Endodermal cell (in vitro differentiated cells): Measurements from ENCODE around the gene FOXK2. TPM values are rescaled to one million over a fixed set of nuclear protein-coding genes. Genes with fewer than 3 reads are reported as not detected.
"Not testable (repeated sequence)": the region's sequence is repeated elsewhere in the genome, so short reads cannot be mapped to it uniquely, and the experiment has no call there.

Experiments
- DNase-seq: peaks from one replicate; pipeline ENCODE4 v3.0.0-alpha.2; 2017
- H3K27ac ChIP-seq: 2 replicates; pipeline ENCODE4 v1.5.1; 2013; ENCODE audit warnings: mild to moderate bottlenecking, low read depth, low read length, moderate library complexity
- H3K27me3 ChIP-seq: 2 replicates; pipeline ENCODE4 v1.6.1; 2013; ENCODE audit warnings: mild to moderate bottlenecking, low read length, moderate library complexity; ENCODE audit not compliant: insufficient read depth, control insufficient read depth, poor library complexity, severe bottlenecking
- H3K36me3 ChIP-seq: 2 replicates; pipeline ENCODE4 v1.7.0; 2013; ENCODE audit warnings: mild to moderate bottlenecking, low read length, moderate library complexity; ENCODE audit not compliant: control insufficient read depth, insufficient read depth
- H3K4me1 ChIP-seq: one replicate; pipeline ENCODE4 v1.7.0; 2013; ENCODE audit warnings: low read length; ENCODE audit not compliant: control insufficient read depth, insufficient read depth
- H3K4me3 ChIP-seq: 2 replicates; pipeline ENCODE4 v1.5.1; 2013; ENCODE audit warnings: mild to moderate bottlenecking, low read length, moderate library complexity
- H3K9ac ChIP-seq: 2 replicates; pipeline ENCODE4 v1.6.1; 2013; ENCODE audit warnings: mild to moderate bottlenecking, low read length, moderate library complexity; ENCODE audit not compliant: poor library complexity, severe bottlenecking; ENCODE audit errors: extremely low read depth
- H3K9me3 ChIP-seq: 2 replicates; pipeline ENCODE4 v1.6.1; 2013; ENCODE audit warnings: mild to moderate bottlenecking, low read length, moderate library complexity; ENCODE audit not compliant: control insufficient read depth
- H3K27ac Mint-ChIP-seq: 2 replicates; pipeline ENCODE4 v1.8.0; 2020; ENCODE audit warnings: mixed read lengths
- H3K27me3 Mint-ChIP-seq: 2 replicates; pipeline ENCODE4 v1.8.0; 2021; ENCODE audit warnings: mild to moderate bottlenecking, mixed read lengths; ENCODE audit not compliant: insufficient read depth
- H3K36me3 Mint-ChIP-seq: 2 replicates; pipeline ENCODE4 v1.8.0; 2020; ENCODE audit warnings: low read depth, mixed read lengths
- H3K4me1 Mint-ChIP-seq: 2 replicates; pipeline ENCODE4 v1.8.0; 2020; ENCODE audit warnings: mixed read lengths
- H3K4me3 Mint-ChIP-seq: 2 replicates; pipeline ENCODE4 v1.8.0; 2020; ENCODE audit warnings: mild to moderate bottlenecking, moderate library complexity, mixed read lengths
- H3K9me3 Mint-ChIP-seq: 2 replicates; pipeline ENCODE4 v1.8.0; 2020; ENCODE audit warnings: mild to moderate bottlenecking, mixed read lengths
- WGBS, 2 experiments: methylation state at CpG; one replicate each; pipeline versions ENCODE4 v1.1.5 to v1.1.7; 2013; ENCODE audit warnings: missing lambda C conversion rate in 2 of 2, mixed read lengths in 1 of 2; ENCODE audit not compliant: insufficient coverage in 1 of 2, insufficient read length in 1 of 2; 5-methylcytosine and 5-hydroxymethylcytosine counted together
- total RNA-seq, 2 donors: library from RNA; stranded (reverse); fragmentation: NEBNext Ultra II Directional in 1 of 2; extraction: Animal tissue kit (Norgen Biotek cat#: 25700) in 1 of 2; gene quantifications; 2 replicates in 1 of 2; 3 replicates in 1 of 2; pipeline ENCODE4 v1.2.1, GENCODE V29; 2021
- TF ChIP-seq, protein P1 (sequence below): fragments of 200-600 bp; sonication (generic); conservative IDR thresholded peaks from 2 replicates; pipeline ENCODE4 v1.5.0; 2021; ENCODE audit warnings: antibody characterized with exemption, mild to moderate bottlenecking

FOXK2 gene
- total RNA-seq, 2 donors from 2014 or later: 67.2 to 68.1 TPM

DNA sequence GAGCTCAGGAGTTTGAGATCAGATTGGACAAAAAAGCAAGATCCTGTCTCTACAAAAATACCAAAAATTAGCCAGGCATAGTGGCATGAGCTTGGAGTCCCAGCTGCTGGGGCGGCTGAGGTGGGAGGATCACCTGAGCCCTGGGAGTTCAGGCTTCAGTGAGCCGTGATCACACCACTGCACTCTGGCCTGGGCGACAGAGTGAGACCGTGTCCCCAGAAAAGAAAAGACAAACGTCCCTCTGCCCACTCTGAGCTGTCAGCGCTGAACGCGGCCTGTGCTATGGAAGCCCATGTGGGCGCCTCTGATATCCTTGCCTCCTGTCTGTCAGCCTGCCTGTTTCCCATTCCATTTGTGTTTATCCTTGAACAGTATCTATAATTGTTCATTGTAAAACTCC is 50.7 kb downstream of the FOXK2 start:
- no peak overlapping the region for H3K27ac Mint-ChIP-seq
- H3K4me3 Mint-ChIP-seq: no peak overlapping the region
- H3K4me1 Mint-ChIP-seq: peaks cover 6% of the 10 kb centered on the region
- TF ChIP-seq, protein P1, sequence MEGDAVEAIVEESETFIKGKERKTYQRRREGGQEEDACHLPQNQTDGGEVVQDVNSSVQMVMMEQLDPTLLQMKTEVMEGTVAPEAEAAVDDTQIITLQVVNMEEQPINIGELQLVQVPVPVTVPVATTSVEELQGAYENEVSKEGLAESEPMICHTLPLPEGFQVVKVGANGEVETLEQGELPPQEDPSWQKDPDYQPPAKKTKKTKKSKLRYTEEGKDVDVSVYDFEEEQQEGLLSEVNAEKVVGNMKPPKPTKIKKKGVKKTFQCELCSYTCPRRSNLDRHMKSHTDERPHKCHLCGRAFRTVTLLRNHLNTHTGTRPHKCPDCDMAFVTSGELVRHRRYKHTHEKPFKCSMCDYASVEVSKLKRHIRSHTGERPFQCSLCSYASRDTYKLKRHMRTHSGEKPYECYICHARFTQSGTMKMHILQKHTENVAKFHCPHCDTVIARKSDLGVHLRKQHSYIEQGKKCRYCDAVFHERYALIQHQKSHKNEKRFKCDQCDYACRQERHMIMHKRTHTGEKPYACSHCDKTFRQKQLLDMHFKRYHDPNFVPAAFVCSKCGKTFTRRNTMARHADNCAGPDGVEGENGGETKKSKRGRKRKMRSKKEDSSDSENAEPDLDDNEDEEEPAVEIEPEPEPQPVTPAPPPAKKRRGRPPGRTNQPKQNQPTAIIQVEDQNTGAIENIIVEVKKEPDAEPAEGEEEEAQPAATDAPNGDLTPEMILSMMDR: no peak
- H3K36me3 ChIP-seq: peaks cover 89% of the 10 kb centered on the region
- H3K27ac ChIP-seq: no peak overlapping the region
- no peaks in the 10 kb centered on the region for H3K27me3 Mint-ChIP-seq
- H3K4me1 ChIP-seq: no peaks in the 10 kb centered on the region
- 94 to 99% methylated on average over 8 to 9 of the region's 9 CpGs for WGBS, 2 experiments
- no peak overlapping the region for H3K4me3 ChIP-seq
- no peak for DNase-seq
- no peak overlapping the region for H3K9ac ChIP-seq
- no peaks in the 10 kb centered on the region for H3K9me3 Mint-ChIP-seq
- peaks cover 63% of the 10 kb centered on the region for H3K36me3 Mint-ChIP-seq
- H3K9me3 ChIP-seq: no peaks in the 10 kb centered on the region
- no peaks in the 10 kb centered on the region for H3K27me3 ChIP-seq

DNA sequence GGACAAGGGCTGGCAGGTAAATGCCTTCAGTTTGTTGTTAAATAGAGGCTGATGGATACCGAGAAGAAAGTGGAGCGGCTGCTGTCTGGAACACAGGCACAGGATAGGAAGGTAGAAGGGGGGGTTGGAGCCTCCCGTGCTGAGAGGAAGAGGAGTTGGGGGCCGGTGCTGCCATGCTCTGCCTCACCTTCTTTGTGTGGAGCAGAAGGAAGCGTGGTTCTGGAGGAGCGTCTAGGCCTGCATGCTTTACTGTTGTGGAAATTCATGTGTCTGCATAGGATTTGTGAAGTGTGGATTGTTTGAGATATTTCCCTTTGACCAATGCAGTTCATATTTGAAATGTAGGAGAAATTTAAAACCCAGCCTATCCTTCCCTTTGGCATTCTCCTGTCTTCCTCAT is 52.3 kb downstream of the FOXK2 start:
- Histone ChIP-seq H3K9me3 (no peaks in the 10 kb centered on the region), H3K36me3 (peaks cover 86% of the 10 kb centered on the region), H3K27ac (no peak overlapping the region), H3K9ac (no peak overlapping the region), H3K27me3 (no peaks in the 10 kb centered on the region), H3K4me1 (no peaks in the 10 kb centered on the region), H3K4me3 (no peak overlapping the region)
- H3K36me3 Mint-ChIP-seq: peaks cover 66% of the 10 kb centered on the region
- H3K9me3 Mint-ChIP-seq: no peaks in the 10 kb centered on the region
- no peak for DNase-seq
- no peak overlapping the region for H3K4me3 Mint-ChIP-seq
- WGBS, 2 experiments: 97 to 98% methylated on average over 5 to 6 of the region's 6 CpGs
- peak overlapping the region; percentile 13 for H3K27ac Mint-ChIP-seq
- TF ChIP-seq, protein P1: no peak
- H3K4me1 Mint-ChIP-seq: peaks cover 6% of the 10 kb centered on the region
- H3K27me3 Mint-ChIP-seq: no peaks in the 10 kb centered on the region

DNA sequence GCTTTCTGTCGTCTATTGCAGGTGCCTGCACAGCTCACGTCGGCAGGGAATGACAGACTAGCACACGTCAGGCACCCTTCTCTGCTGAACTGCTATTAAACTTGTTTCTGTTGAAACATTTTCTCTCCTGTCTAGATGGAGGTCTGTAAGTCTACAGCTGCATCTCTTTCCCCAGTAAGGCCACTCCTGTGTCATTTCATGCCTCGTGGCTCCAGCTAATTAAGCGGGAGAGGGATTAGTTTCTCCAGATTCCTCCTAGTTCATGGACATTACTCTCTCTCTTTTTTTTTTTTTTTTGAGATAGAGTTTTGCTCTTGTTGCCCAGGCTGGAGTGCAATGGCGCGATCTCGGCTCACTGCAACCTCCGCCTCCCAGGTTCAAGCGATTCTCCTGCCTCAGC is 54.5 kb downstream of the FOXK2 start:
- no peak overlapping the region for H3K4me3 ChIP-seq
- Mint-ChIP-seq H3K4me3 (no peak overlapping the region), H3K27ac (no peak overlapping the region), H3K27me3 (no peaks in the 10 kb centered on the region), H3K36me3 (peaks cover 69% of the 10 kb centered on the region), H3K4me1 (peaks cover 2% of the 10 kb centered on the region), H3K9me3 (no peaks in the 10 kb centered on the region)
- no peaks in the 10 kb centered on the region for H3K4me1 ChIP-seq
- H3K9ac ChIP-seq: no peak overlapping the region
- H3K36me3 ChIP-seq: peaks cover 86% of the 10 kb centered on the region
- H3K27me3 ChIP-seq: no peaks in the 10 kb centered on the region
- TF ChIP-seq, protein P1: no peak
- DNase-seq: no peak
- H3K9me3 ChIP-seq: no peaks in the 10 kb centered on the region
- no peak overlapping the region for H3K27ac ChIP-seq
- 90 to 93% methylated on average over 8 to 11 of the region's 11 CpGs for WGBS, 2 experiments

DNA sequence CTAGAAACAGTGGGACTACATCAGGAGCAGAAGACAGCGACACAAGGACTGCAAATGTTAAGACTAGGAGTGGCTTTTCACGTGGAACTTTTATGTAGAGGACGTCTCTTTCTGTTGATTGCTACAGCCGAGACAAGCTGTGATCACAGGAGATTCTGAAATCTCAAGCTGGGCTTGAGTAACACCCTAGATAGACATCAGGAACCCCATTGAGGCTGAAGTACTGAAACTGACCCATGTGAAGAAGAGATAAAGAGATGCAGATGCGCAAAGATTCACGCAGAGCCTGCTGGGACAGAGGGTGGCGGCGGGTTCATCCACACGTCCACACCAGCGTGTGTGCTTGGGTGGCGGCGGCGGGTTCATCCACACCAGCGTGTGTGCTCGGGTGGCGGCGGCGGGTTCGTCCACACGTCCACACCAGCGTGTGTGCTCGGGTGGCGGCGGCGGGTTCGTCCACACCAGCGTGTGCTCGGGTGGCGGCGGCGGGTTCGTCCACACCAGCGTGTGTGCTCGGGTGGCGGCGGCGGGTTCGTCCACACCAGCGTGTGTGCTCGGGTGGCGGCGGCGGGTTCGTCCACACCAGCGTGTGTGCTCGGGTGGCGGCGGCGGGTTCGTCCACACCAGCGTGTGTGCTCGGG is 56.2 kb downstream of the FOXK2 start:
- not testable (repeated sequence) for H3K27ac ChIP-seq, H3K9ac ChIP-seq, H3K9me3 ChIP-seq, H3K4me1 ChIP-seq, H3K4me3 ChIP-seq, H3K27me3 ChIP-seq, DNase-seq, H3K4me1 Mint-ChIP-seq, H3K4me3 Mint-ChIP-seq, H3K9me3 Mint-ChIP-seq, H3K27me3 Mint-ChIP-seq
- Mint-ChIP-seq H3K27ac (peak overlapping the region; percentile 82), H3K36me3 (peaks cover 60% of the 10 kb centered on the region)
- H3K36me3 ChIP-seq: peaks cover 72% of the 10 kb centered on the region
- WGBS, 2 experiments: 93 to 99% methylated on average over 10 to 24 of the region's 52 CpGs
